Astrocyte (in vitro differentiated cells and primary cell): ENCODE measurements around the gene ACAP3. TPM values are rescaled to one million over a fixed set of nuclear protein-coding genes. Genes with fewer than 3 reads are reported as not detected.

Source experiments
- DNase-seq: peaks from one replicate; pipeline ENCODE4 v3.0.0-alpha.2; 2010; ENCODE audit warnings: low read depth
- FAIRE-seq: peaks from 2 replicates; lab custom pipeline; 2011; peaks lifted over from hg19 to GRCh38; lab: Jason Lieb, UNC
- H2AFZ ChIP-seq: 2 replicates; pipeline ENCODE4 v1.6.0; 2012; ENCODE audit warnings: low read depth, low read length, inconsistent platforms
- H3K27ac ChIP-seq: 2 replicates; pipeline ENCODE4 v1.5.1; 2011; ENCODE audit warnings: low read depth, low read length, inconsistent platforms
- H3K27me3 ChIP-seq: 2 replicates; pipeline ENCODE4 v1.6.0; 2011; ENCODE audit warnings: low read length, inconsistent platforms; ENCODE audit not compliant: insufficient read depth
- H3K36me3 ChIP-seq: 2 replicates; pipeline ENCODE4 v1.5.1; 2011; ENCODE audit warnings: low read length, inconsistent platforms; ENCODE audit not compliant: insufficient read depth
- H3K4me1 ChIP-seq: 2 replicates; pipeline ENCODE4 v1.5.1; 2011; ENCODE audit warnings: low read length, inconsistent platforms; ENCODE audit not compliant: insufficient read depth
- H3K4me2 ChIP-seq: 2 replicates; pipeline ENCODE4 v1.6.0; 2012; ENCODE audit warnings: low read length, inconsistent platforms
- H3K4me3 ChIP-seq: 2 replicates; pipeline ENCODE4 v1.5.1; 2011; ENCODE audit warnings: low read depth, mild to moderate bottlenecking, low read length, inconsistent platforms; ENCODE audit not compliant: insufficient read depth
- H3K79me2 ChIP-seq: 2 replicates; pipeline ENCODE4 v1.6.0; 2012; ENCODE audit warnings: mild to moderate bottlenecking, low read length, inconsistent platforms; ENCODE audit not compliant: insufficient read depth
- H3K9ac ChIP-seq: 2 replicates; pipeline ENCODE4 v1.6.0; 2012; ENCODE audit warnings: mild to moderate bottlenecking, low read length, inconsistent platforms
- H3K9me3 ChIP-seq: 2 replicates; pipeline ENCODE4 v1.5.1; 2012; ENCODE audit warnings: low read depth, mild to moderate bottlenecking, low read length, inconsistent platforms; ENCODE audit not compliant: insufficient read depth
- H4K20me1 ChIP-seq: 2 replicates; pipeline ENCODE4 v1.6.0; 2012; ENCODE audit warnings: low read length, inconsistent platforms; ENCODE audit not compliant: insufficient read depth
- H3K27ac Mint-ChIP-seq: one replicate; pipeline ENCODE4 v1.8.0; 2021; ENCODE audit warnings: mild to moderate bottlenecking, mixed read lengths; ENCODE audit not compliant: unreplicated experiment
- H3K27me3 Mint-ChIP-seq: one replicate; pipeline ENCODE4 v1.8.0; 2021; ENCODE audit warnings: low read depth, mixed read lengths; ENCODE audit not compliant: unreplicated experiment
- H3K36me3 Mint-ChIP-seq: one replicate; pipeline ENCODE4 v1.8.0; 2021; ENCODE audit warnings: low read depth, mixed read lengths; ENCODE audit not compliant: unreplicated experiment
- H3K4me1 Mint-ChIP-seq: one replicate; pipeline ENCODE4 v1.8.0; 2021; ENCODE audit warnings: low read depth, mixed read lengths; ENCODE audit not compliant: unreplicated experiment
- H3K4me3 Mint-ChIP-seq: one replicate; pipeline ENCODE4 v1.8.0; 2021; ENCODE audit warnings: mild to moderate bottlenecking, moderate library complexity, mixed read lengths; ENCODE audit not compliant: unreplicated experiment
- H3K9me3 Mint-ChIP-seq: one replicate; pipeline ENCODE4 v1.8.0; 2021; ENCODE audit warnings: mild to moderate bottlenecking, mixed read lengths; ENCODE audit not compliant: unreplicated experiment
- EZH2 ChIP-seq: IDR thresholded peaks from 2 replicates; pipeline ENCODE4 v1.6.1; 2012; ENCODE audit warnings: mild to moderate bottlenecking, low read length, inconsistent platforms; ENCODE audit not compliant: insufficient read depth
- total RNA-seq: library from RNA; stranded (reverse); gene quantifications from 2 replicates; pipeline ENCODE4 v1.2.1, GENCODE V29; 2021
- TF ChIP-seq, protein P1 (sequence below): IDR thresholded peaks from 2 replicates; pipeline ENCODE4 v1.5.1; 2011; ENCODE audit warnings: low read depth, mild to moderate bottlenecking, inconsistent platforms, low read length, moderate library complexity; ENCODE audit not compliant: insufficient read depth

Gene ACAP3
- total RNA-seq, 1 donor from 2014 or later, result 64.0 TPM

DNA sequence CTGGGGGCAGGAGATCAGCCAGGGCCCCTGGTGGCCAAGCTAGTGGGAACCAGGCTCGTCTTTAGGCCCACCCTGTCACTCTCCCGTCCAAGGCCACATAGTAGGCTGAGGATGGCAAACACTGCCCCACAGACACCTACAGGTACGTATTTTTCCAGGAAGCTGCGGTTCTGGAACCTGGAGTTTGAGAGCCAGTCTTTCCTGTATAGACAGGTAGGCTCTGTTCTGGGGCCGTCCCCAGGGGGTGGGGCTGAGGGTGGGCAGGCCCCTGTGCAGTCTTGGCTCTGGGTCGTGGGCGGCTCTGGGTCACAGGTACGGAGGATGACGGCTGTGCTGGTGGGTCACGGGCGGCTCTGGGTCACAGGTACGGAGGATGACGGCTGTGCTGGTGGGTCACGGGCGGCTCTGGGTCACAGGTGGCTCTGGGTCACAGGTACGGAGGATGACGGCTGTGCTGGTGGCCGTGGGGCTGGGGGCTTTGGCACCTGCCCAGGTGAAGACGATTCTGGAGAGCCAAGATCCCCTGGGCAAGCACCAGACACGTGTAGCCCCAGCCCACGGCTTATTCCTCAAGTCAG, 2.8 kb upstream of the ACAP3 start:
- H3K9me3 ChIP-seq, result no peaks in the 10 kb centered on the region
- Mint-ChIP-seq H3K4me1 (peaks cover 9% of the 10 kb centered on the region), H3K27me3 (no peaks in the 10 kb centered on the region), H3K27ac (no peak overlapping the region), H3K4me3 (peak overlapping the region; percentile 68), H3K9me3 (no peaks in the 10 kb centered on the region), H3K36me3 (peaks cover 6% of the 10 kb centered on the region)
- H4K20me1 ChIP-seq, result peaks cover 72% of the 10 kb centered on the region
- no peak for TF ChIP-seq EZH2
- TF ChIP-seq, protein P1, sequence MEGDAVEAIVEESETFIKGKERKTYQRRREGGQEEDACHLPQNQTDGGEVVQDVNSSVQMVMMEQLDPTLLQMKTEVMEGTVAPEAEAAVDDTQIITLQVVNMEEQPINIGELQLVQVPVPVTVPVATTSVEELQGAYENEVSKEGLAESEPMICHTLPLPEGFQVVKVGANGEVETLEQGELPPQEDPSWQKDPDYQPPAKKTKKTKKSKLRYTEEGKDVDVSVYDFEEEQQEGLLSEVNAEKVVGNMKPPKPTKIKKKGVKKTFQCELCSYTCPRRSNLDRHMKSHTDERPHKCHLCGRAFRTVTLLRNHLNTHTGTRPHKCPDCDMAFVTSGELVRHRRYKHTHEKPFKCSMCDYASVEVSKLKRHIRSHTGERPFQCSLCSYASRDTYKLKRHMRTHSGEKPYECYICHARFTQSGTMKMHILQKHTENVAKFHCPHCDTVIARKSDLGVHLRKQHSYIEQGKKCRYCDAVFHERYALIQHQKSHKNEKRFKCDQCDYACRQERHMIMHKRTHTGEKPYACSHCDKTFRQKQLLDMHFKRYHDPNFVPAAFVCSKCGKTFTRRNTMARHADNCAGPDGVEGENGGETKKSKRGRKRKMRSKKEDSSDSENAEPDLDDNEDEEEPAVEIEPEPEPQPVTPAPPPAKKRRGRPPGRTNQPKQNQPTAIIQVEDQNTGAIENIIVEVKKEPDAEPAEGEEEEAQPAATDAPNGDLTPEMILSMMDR, result no peak
- H3K4me1 ChIP-seq, result peaks cover 27% of the 10 kb centered on the region
- no peak overlapping the region for H2AFZ ChIP-seq
- no peak for DNase-seq
- H3K4me2 ChIP-seq, result no peak overlapping the region
- no peak overlapping the region for H3K4me3 ChIP-seq
- peaks cover 8% of the 10 kb centered on the region for H3K36me3 ChIP-seq
- H3K9ac ChIP-seq, result no peak overlapping the region
- no peak for FAIRE-seq
- H3K27me3 ChIP-seq, result no peaks in the 10 kb centered on the region
- H3K79me2 ChIP-seq, result peaks cover 61% of the 10 kb centered on the region
- H3K27ac ChIP-seq, result no peak overlapping the region

DNA sequence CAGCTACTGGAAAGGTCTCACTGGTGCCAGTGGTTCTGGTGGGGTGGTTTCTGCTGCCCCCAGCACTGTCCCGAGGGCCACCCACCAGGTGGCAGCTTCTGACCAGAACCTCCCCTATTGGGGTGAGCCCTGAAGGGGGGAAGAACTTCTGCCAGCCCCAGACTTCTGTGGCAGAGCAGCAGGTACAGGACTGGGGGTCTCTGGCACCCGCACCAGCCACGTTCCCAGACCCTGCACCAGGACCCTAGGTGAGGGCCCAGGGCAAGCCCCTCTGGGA, 2.3 kb upstream of the ACAP3 start:
- Histone ChIP-seq H2AFZ (no peak overlapping the region), H3K36me3 (peaks cover 8% of the 10 kb centered on the region), H3K9me3 (no peaks in the 10 kb centered on the region), H3K79me2 (peaks cover 62% of the 10 kb centered on the region), H3K27ac (no peak overlapping the region), H3K4me3 (peak overlapping the region; percentile 73), H3K9ac (no peak overlapping the region), H4K20me1 (peaks cover 73% of the 10 kb centered on the region), H3K27me3 (no peaks in the 10 kb centered on the region), H3K4me1 (peaks cover 33% of the 10 kb centered on the region), H3K4me2 (peak overlapping the region; percentile 96)
- H3K36me3 Mint-ChIP-seq, result peaks cover 6% of the 10 kb centered on the region
- TF ChIP-seq, protein P1, result no peak
- TF ChIP-seq EZH2, result no peak
- H3K4me1 Mint-ChIP-seq, result peaks cover 6% of the 10 kb centered on the region
- DNase-seq (no peak), FAIRE-seq (no peak)
- H3K9me3 Mint-ChIP-seq, result no peaks in the 10 kb centered on the region
- H3K27me3 Mint-ChIP-seq, result no peaks in the 10 kb centered on the region
- no peak overlapping the region for H3K27ac Mint-ChIP-seq
- no peak overlapping the region for H3K4me3 Mint-ChIP-seq

- peaks cover 8% of the 10 kb centered on the region for H3K4me1 Mint-ChIP-seq
- Histone ChIP-seq H2AFZ (peak overlapping the region; percentile 26), H3K27me3 (no peaks in the 10 kb centered on the region), H4K20me1 (peaks cover 73% of the 10 kb centered on the region), H3K4me1 (peaks cover 38% of the 10 kb centered on the region), H3K27ac (peak overlapping the region; percentile 64), H3K9ac (peak overlapping the region; percentile 81), H3K36me3 (peaks cover 7% of the 10 kb centered on the region), H3K79me2 (peaks cover 63% of the 10 kb centered on the region), H3K9me3 (no peaks in the 10 kb centered on the region), H3K4me3 (peak overlapping the region; percentile 73), H3K4me2 (peak overlapping the region; percentile 96)
- FAIRE-seq, result no peak
- H3K9me3 Mint-ChIP-seq, result no peaks in the 10 kb centered on the region
- H3K27me3 Mint-ChIP-seq, result no peaks in the 10 kb centered on the region
- DNase-seq, result no peak
- H3K36me3 Mint-ChIP-seq, result peaks cover 6% of the 10 kb centered on the region
- peak overlapping the region; percentile 84 for H3K4me3 Mint-ChIP-seq
- TF ChIP-seq EZH2, result no peak
- TF ChIP-seq, protein P1, result no peak
- no peak overlapping the region for H3K27ac Mint-ChIP-seq
Measured at GRCh38 chr1:1309251-1310108, 1.8 kb upstream of the ACAP3 start.
